Liver (tissue), 3 donors: ENCODE results near the gene SUCNR1.
"Not testable (repeated sequence)": the region's sequence is repeated elsewhere in the genome, so short reads cannot be mapped to it uniquely, and the experiment has no call there.

ENCODE experiments used
- GABPA ChIP-seq, 2 donors: IDR thresholded peaks in 1 of 2; conservative IDR thresholded peaks in 1 of 2; 2 replicates each; pipeline ENCODE4 v1.6.1; 2016; ENCODE audit warnings: antibody characterized with exemption in 2 of 2, mild to moderate bottlenecking in 1 of 2, moderate library complexity in 1 of 2
- TF ChIP-seq, protein P1 (sequence below): fragments of 150-350 bp; IDR thresholded peaks from 2 replicates; pipeline ENCODE4 v1.5.1; 2017; ENCODE audit warnings: improper control_type of control experiment, low read depth, low read length; ENCODE audit not compliant: missing input control
- donor health status: healthy.
- donor health status: healthy.

DNA sequence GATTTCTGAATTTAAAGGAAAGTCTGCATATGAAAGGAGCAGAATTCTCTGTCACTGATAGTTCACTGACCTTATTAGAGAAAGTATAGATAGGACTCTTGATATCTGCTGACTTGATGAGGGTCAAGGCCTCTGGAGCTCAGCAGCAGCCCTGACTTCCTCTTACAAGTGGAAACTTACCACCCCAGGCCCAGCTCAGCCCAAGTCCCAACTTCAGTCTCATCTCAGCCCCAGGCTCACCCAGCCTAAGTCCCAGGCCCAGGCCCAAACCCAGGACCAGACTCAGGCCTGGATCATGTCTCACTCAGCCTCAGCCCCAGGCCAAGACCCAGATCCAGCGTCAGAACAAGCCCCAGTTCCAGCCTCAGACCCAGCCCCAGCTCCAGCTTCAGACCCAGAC is 24.7 kb downstream of the SUCNR1 start:
- TF ChIP-seq, protein P1, sequence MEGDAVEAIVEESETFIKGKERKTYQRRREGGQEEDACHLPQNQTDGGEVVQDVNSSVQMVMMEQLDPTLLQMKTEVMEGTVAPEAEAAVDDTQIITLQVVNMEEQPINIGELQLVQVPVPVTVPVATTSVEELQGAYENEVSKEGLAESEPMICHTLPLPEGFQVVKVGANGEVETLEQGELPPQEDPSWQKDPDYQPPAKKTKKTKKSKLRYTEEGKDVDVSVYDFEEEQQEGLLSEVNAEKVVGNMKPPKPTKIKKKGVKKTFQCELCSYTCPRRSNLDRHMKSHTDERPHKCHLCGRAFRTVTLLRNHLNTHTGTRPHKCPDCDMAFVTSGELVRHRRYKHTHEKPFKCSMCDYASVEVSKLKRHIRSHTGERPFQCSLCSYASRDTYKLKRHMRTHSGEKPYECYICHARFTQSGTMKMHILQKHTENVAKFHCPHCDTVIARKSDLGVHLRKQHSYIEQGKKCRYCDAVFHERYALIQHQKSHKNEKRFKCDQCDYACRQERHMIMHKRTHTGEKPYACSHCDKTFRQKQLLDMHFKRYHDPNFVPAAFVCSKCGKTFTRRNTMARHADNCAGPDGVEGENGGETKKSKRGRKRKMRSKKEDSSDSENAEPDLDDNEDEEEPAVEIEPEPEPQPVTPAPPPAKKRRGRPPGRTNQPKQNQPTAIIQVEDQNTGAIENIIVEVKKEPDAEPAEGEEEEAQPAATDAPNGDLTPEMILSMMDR, result not testable (repeated sequence)
- TF ChIP-seq GABPA (IDR thresholded peaks at IDR 0.05 in 1 of 2, conservative IDR thresholded peaks at IDR 0.05 in 1 of 2), result not testable (repeated sequence)
